CD1c-positive myeloid dendritic cell (primary cell): ENCODE measurements around the gene USP17L29.
"Not testable (repeated sequence)": the region's sequence is repeated elsewhere in the genome, so short reads cannot be mapped to it uniquely, and the experiment has no call there.

Experiments used
- DNase-seq: peaks from one replicate; pipeline ENCODE4 v3.0.0-alpha.2; 2016; ENCODE audit errors: extremely low spot score

Gene USP17L29, protein sequence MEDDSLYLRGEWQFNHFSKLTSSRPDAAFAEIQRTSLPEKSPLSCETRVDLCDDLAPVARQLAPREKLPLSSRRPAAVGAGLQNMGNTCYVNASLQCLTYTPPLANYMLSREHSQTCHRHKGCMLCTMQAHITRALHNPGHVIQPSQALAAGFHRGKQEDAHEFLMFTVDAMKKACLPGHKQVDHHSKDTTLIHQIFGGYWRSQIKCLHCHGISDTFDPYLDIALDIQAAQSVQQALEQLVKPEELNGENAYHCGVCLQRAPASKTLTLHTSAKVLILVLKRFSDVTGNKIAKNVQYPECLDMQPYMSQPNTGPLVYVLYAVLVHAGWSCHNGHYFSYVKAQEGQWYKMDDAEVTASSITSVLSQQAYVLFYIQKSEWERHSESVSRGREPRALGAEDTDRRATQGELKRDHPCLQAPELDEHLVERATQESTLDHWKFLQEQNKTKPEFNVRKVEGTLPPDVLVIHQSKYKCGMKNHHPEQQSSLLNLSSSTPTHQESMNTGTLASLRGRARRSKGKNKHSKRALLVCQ

DNA sequence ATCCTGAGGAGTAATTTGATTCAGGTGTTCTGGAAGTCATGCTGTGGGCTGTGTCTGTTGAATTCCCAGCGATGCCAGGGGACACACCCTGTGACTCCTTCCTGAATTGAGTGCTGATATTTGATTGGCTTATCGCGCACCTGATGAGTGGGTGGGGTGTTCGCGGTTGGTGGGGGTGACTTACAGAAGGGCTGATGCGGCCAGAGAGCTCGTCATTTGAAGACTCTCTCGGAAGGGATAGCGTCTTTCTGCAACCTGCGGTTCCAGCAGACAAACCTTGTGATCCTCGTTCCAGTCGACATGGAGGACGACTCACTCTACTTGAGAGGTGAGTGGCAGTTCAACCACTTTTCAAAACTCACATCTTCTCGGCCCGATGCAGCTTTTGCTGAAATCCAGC is at the start of gene USP17L29:
Gene USP17L29 (plus strand): TSS at position 301 of the 400 bp plus-strand sequence. CDS start 0 bp downstream, at position 301.
- DNase-seq: not testable (repeated sequence)

DNA sequence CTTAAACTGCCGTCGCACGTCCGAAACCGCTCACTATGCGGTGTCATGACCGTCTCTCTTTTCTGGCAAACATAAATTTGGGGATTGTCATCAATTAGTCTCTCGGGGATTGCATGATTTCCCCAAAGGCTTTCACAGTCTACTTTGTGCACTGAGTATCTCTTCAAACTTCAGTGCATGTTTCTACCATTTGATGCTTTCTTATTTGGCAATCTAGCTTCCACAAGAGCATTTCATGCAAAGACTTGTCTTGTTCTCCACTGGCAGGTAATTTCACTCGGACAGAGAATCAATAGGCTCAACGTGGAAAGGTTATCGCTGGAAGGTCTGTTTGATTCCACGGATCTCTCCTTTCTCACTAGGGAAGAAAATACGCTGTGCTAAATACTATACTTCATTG is 29.2 kb upstream of the USP17L29 start:
- not testable (repeated sequence) for DNase-seq

DNA sequence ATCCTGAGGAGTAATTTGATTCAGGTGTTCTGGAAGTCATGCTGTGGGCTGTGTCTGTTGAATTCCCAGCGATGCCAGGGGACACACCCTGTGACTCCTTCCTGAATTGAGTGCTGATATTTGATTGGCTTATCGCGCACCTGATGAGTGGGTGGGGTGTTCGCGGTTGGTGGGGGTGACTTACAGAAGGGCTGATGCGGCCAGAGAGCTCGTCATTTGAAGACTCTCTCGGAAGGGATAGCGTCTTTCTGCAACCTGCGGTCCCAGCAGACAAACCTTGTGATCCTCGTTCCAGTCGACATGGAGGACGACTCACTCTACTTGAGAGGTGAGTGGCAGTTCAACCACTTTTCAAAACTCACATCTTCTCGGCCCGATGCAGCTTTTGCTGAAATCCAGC is 28.6 kb upstream of the USP17L29 start, which contains the start of gene USP17L24:
Gene USP17L24 (plus strand): TSS at position 301 of the 400 bp plus-strand sequence. CDS start 0 bp downstream, at position 301.
- not testable (repeated sequence) for DNase-seq

DNA sequence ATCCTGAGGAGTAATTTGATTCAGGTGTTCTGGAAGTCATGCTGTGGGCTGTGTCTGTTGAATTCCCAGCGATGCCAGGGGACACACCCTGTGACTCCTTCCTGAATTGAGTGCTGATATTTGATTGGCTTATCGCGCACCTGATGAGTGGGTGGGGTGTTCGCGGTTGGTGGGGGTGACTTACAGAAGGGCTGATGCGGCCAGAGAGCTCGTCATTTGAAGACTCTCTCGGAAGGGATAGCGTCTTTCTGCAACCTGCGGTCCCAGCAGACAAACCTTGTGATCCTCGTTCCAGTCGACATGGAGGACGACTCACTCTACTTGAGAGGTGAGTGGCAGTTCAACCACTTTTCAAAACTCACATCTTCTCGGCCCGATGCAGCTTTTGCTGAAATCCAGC is 23.8 kb upstream of the USP17L29 start, which contains the start of gene USP17L25:
Gene USP17L25 (plus strand): TSS at position 301 of the 400 bp plus-strand sequence. CDS start 0 bp downstream, at position 301.
- not testable (repeated sequence) for DNase-seq

DNA sequence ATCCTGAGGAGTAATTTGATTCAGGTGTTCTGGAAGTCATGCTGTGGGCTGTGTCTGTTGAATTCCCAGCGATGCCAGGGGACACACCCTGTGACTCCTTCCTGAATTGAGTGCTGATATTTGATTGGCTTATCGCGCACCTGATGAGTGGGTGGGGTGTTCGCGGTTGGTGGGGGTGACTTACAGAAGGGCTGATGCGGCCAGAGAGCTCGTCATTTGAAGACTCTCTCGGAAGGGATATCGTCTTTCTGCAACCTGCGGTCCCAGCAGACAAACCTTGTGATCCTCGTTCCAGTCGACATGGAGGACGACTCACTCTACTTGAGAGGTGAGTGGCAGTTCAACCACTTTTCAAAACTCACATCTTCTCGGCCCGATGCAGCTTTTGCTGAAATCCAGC is 19.1 kb upstream of the USP17L29 start, which contains the start of gene USP17L26:
Gene USP17L26 (plus strand): TSS at position 301 of the 400 bp plus-strand sequence. CDS start 0 bp downstream, at position 301.
- not testable (repeated sequence) for DNase-seq

DNA sequence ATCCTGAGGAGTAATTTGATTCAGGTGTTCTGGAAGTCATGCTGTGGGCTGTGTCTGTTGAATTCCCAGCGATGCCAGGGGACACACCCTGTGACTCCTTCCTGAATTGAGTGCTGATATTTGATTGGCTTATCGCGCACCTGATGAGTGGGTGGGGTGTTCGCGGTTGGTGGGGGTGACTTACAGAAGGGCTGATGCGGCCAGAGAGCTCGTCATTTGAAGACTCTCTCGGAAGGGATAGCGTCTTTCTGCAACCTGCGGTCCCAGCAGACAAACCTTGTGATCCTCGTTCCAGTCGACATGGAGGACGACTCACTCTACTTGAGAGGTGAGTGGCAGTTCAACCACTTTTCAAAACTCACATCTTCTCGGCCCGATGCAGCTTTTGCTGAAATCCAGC is 14.3 kb upstream of the USP17L29 start, which contains the start of gene USP17L5:
Gene USP17L5 (plus strand): TSS at position 301 of the 400 bp plus-strand sequence. CDS start 0 bp downstream, at position 301.
- DNase-seq: not testable (repeated sequence)

DNA sequence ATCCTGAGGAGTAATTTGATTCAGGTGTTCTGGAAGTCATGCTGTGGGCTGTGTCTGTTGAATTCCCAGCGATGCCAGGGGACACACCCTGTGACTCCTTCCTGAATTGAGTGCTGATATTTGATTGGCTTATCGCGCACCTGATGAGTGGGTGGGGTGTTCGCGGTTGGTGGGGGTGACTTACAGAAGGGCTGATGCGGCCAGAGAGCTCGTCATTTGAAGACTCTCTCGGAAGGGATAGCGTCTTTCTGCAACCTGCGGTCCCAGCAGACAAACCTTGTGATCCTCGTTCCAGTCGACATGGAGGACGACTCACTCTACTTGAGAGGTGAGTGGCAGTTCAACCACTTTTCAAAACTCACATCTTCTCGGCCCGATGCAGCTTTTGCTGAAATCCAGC is 9.6 kb upstream of the USP17L29 start, which contains the start of gene USP17L27:
Gene USP17L27 (plus strand): TSS at position 301 of the 400 bp plus-strand sequence. CDS start 0 bp downstream, at position 301.
- DNase-seq: not testable (repeated sequence)

DNA sequence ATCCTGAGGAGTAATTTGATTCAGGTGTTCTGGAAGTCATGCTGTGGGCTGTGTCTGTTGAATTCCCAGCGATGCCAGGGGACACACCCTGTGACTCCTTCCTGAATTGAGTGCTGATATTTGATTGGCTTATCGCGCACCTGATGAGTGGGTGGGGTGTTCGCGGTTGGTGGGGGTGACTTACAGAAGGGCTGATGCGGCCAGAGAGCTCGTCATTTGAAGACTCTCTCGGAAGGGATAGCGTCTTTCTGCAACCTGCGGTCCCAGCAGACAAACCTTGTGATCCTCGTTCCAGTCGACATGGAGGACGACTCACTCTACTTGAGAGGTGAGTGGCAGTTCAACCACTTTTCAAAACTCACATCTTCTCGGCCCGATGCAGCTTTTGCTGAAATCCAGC is 4.8 kb upstream of the USP17L29 start, which contains the start of gene USP17L28:
Gene USP17L28 (plus strand): TSS at position 301 of the 400 bp plus-strand sequence. CDS start 0 bp downstream, at position 301.
- DNase-seq: not testable (repeated sequence)

DNA sequence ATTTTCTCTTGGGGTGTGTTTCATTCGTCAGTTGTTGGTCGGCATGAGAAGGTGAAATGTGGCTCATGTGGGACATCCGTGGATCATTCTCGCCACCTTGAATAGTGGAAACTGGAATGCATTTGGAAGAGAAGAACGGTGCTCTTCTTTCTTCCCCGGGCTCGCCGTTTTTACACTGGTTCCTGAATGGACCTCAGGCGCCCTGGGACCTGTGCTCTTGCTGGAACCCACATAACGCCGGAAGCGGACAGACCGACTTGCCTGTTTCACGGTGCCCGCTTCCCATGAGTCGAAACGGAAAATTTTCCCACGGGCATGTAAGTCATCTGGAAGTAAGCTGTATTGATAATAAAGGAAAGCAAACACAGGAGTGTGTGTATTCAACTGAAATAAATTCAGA is 2.6 kb upstream of the USP17L29 start:
- not testable (repeated sequence) for DNase-seq

DNA sequence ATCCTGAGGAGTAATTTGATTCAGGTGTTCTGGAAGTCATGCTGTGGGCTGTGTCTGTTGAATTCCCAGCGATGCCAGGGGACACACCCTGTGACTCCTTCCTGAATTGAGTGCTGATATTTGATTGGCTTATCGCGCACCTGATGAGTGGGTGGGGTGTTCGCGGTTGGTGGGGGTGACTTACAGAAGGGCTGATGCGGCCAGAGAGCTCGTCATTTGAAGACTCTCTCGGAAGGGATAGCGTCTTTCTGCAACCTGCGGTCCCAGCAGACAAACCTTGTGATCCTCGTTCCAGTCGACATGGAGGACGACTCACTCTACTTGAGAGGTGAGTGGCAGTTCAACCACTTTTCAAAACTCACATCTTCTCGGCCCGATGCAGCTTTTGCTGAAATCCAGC is 9.4 kb downstream of the USP17L29 start, which contains the start of gene USP17L30:
Gene USP17L30 (plus strand): TSS at position 301 of the 400 bp plus-strand sequence. CDS start 0 bp downstream, at position 301.
- not testable (repeated sequence) for DNase-seq

DNA sequence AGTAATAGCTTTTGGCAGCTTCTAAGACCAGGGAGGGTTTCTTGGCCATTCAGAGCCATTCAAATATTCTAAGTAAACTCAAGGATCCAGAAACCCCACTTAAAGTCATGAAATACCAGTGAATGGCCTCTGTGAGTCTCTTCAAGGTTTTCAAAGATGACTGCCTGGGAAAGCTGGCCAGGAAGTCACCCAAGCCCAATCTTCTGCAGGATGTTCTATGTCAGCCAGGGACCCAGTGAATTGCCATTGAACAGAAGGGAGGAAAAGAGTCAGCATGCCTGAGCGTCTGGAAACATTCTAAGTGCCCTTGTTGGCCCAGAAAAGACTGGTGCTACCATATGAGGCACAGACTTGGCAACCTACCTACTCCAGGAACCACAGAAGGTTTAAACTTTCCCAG is 26.4 kb downstream of the USP17L29 start:
- not testable (repeated sequence) for DNase-seq

- DNase-seq: not testable (repeated sequence)
These were observed 27.6 kb downstream of the USP17L29 start for GRCh38 chr4:9381012-9381534.

DNA sequence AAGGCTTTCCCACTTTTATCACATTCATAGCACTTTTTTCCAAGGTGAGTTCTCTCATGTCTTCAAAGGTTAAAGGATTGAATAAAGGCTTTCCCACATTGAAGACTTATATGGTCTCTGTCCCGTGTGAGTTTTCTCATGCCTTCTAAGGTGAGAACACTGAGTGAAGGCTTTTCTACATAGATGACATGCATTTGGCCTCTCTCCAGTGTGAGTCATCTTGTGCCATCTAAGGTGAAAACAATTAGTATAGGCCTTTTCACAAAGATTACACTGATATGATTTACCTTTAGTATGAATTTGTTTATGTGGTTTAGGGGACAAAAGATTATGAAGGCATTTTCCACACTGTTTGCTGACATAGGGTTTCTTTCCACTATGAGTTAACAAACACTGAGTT is 30.7 kb downstream of the USP17L29 start:
- no peak for DNase-seq

- not testable (repeated sequence) for DNase-seq
These were observed 35.6 kb downstream of the USP17L29 start for GRCh38 chr4:9389001-9389400.
